Measurements from ENCODE around the gene ITPKB. TPM values are rescaled to one million over a fixed set of nuclear protein-coding genes. Genes with fewer than 3 reads are reported as not detected.
"Not testable (repeated sequence)": the region's sequence is repeated elsewhere in the genome, so short reads cannot be mapped to it uniquely, and the experiment has no call there.

Gene ITPKB
- total RNA-seq, 2 experiments from 2014 or later: 29.5 to 29.7 TPM

- POLR2A ChIA-PET: interaction anchor here (1.0 kb wide), 1 partner anchor 32 kb away, joined by 4 read pairs; no protein-coding TSS in a partner anchor
- CTCF ChIA-PET: interaction anchor here (1.0 to 2.7 kb wide), 8 partner anchors 21 to 328 kb away, joined by 3 to 9 read pairs (median 3); partner anchors contain the start of gene PARP1
These were observed 3.5 kb downstream of the ITPKB start for GRCh38 chr1:226735576-226735975.

GRCh38 chr1:226734611-226735153 lies 4.4 kb downstream of the ITPKB start:
- ChIA-PET CTCF (interaction anchor here (1.0 to 2.7 kb wide), 2 partner anchors 23 to 188 kb away, joined by 3 to 9 read pairs; no protein-coding TSS in a partner anchor), POLR2A (interaction anchor here (0.6 to 1.7 kb wide), 2 partner anchors 31 to 65 kb away, joined by 4 to 7 read pairs; no protein-coding TSS in a partner anchor)

GRCh38 chr1:226733876-226734275 lies 5.2 kb downstream of the ITPKB start:
- CTCF ChIA-PET: interaction anchor here (0.8 to 1.4 kb wide), 2 partner anchors 14 to 22 kb away, joined by 3 to 4 read pairs; no protein-coding TSS in a partner anchor
- POLR2A ChIA-PET: interaction anchor here (1.7 kb wide), 1 partner anchor 31 kb away, joined by 4 read pairs; no protein-coding TSS in a partner anchor

- ChIA-PET POLR2A (interaction anchor here (0.6 to 1.7 kb wide), 2 partner anchors 30 to 204 kb away, joined by 4 to 6 read pairs; no protein-coding TSS in a partner anchor), CTCF (interaction anchor here (0.8 to 1.4 kb wide), 3 partner anchors 10 to 21 kb away, joined by 3 to 4 read pairs (median 3); no protein-coding TSS in a partner anchor)
These were observed 5.8 kb downstream of the ITPKB start for GRCh38 chr1:226733304-226733703.

GRCh38 chr1:226732856-226733291 lies 6.2 kb downstream of the ITPKB start:
- ChIA-PET POLR2A (interaction anchor here (0.6 to 1.7 kb wide), 2 partner anchors 30 to 204 kb away, joined by 4 to 6 read pairs; no protein-coding TSS in a partner anchor), CTCF (interaction anchor here (0.8 to 1.4 kb wide), 3 partner anchors 10 to 21 kb away, joined by 3 to 4 read pairs (median 3); no protein-coding TSS in a partner anchor)

- POLR2A ChIA-PET: interaction anchor here (0.6 to 1.2 kb wide), 5 partner anchors 9 to 264 kb away, joined by 3 to 7 read pairs (median 3); no protein-coding TSS in a partner anchor
- CTCF ChIA-PET: interaction anchor here (1.3 to 2.3 kb wide), 2 partner anchors 88 to 105 kb away, joined by 3 to 6 read pairs; no protein-coding TSS in a partner anchor
These were observed 7.7 kb downstream of the ITPKB start for GRCh38 chr1:226731257-226731893.

GRCh38 chr1:226730836-226731235 lies 8.2 kb downstream of the ITPKB start:
- CTCF ChIA-PET: interaction anchor here (1.3 to 2.3 kb wide), 2 partner anchors 88 to 105 kb away, joined by 3 to 6 read pairs; no protein-coding TSS in a partner anchor
- POLR2A ChIA-PET: interaction anchor here (1.0 to 1.2 kb wide), 2 partner anchors 11 to 265 kb away, joined by 3 to 4 read pairs; no protein-coding TSS in a partner anchor

GRCh38 chr1:226730071-226730470 lies 9.0 kb downstream of the ITPKB start:
- CTCF ChIA-PET: interaction anchor here (1.1 to 2.3 kb wide), 4 partner anchors 21 to 212 kb away, joined by 3 to 7 read pairs (median 4); no protein-coding TSS in a partner anchor
- POLR2A ChIA-PET: no interaction called here

- CTCF ChIA-PET: interaction anchor here (1.2 to 1.7 kb wide), 2 partner anchors 28 to 43 kb away, joined by 4 to 7 read pairs; no protein-coding TSS in a partner anchor
- POLR2A ChIA-PET: interaction anchor here (0.5 kb wide), 1 partner anchor 11 kb away, joined by 3 read pairs; no protein-coding TSS in a partner anchor
These were observed 10.6 kb downstream of the ITPKB start for GRCh38 chr1:226728448-226728847.

GRCh38 chr1:226725897-226726267 lies 13.2 kb downstream of the ITPKB start:
- ChIA-PET POLR2A (interaction anchor here (0.7 kb wide), 1 partner anchor 42 kb away, joined by 5 read pairs; no protein-coding TSS in a partner anchor), CTCF (interaction anchor here (1.4 to 1.5 kb wide), 2 partner anchors 38 to 102 kb away, joined by 3 to 4 read pairs; no protein-coding TSS in a partner anchor)

- CTCF ChIA-PET: interaction anchor here (0.5 to 2.0 kb wide), 5 partner anchors 9 to 90 kb away, joined by 3 to 12 read pairs (median 3); no protein-coding TSS in a partner anchor
- POLR2A ChIA-PET: interaction anchor here (0.6 to 1.0 kb wide), 2 partner anchors 16 to 21 kb away, joined by 3 read pairs; no protein-coding TSS in a partner anchor
These were observed 15.2 kb downstream of the ITPKB start for GRCh38 chr1:226723657-226724532.

- ChIA-PET POLR2A (interaction anchor here (0.6 to 0.8 kb wide), 4 partner anchors 8 to 38 kb away, joined by 3 to 5 read pairs (median 3); no protein-coding TSS in a partner anchor), CTCF (interaction anchor here (0.9 to 2.0 kb wide), 4 partner anchors 9 to 89 kb away, joined by 3 to 12 read pairs (median 3); no protein-coding TSS in a partner anchor)
These were observed 16.0 kb downstream of the ITPKB start for GRCh38 chr1:226722901-226723656.

GRCh38 chr1:226722240-226722900 lies 16.7 kb downstream of the ITPKB start:
- CTCF ChIA-PET: interaction anchor here (0.6 to 2.0 kb wide), 3 partner anchors 16 to 107 kb away, joined by 3 to 12 read pairs (median 3); no protein-coding TSS in a partner anchor
- POLR2A ChIA-PET: interaction anchor here (0.6 to 0.8 kb wide), 4 partner anchors 9 to 39 kb away, joined by 3 to 5 read pairs (median 3); no protein-coding TSS in a partner anchor

- CTCF ChIA-PET: interaction anchor here (1.4 kb wide), 1 partner anchor 9 kb away, joined by 3 read pairs; no protein-coding TSS in a partner anchor
These were observed 18.5 kb downstream of the ITPKB start for GRCh38 chr1:226720574-226720973.

GRCh38 chr1:226719596-226720387 lies 19.3 kb downstream of the ITPKB start:
- ChIA-PET POLR2A (interaction anchor here (0.7 kb wide), 1 partner anchor 12 kb away, joined by 3 read pairs; no protein-coding TSS in a partner anchor), CTCF (interaction anchor here (0.9 to 1.4 kb wide), 2 partner anchors 8 to 14 kb away, joined by 3 read pairs; no protein-coding TSS in a partner anchor)

More at GRCh38 chr1:226720574-226720973, 18.5 kb downstream of the ITPKB start:
- POLR2A ChIA-PET: not testable (repeated sequence)

All from activated CD8-positive, alpha-beta memory T cell treated with anti-CD3 and anti-CD28 coated beads for 36 hours (primary cell).